IMR-90 (cell line): Measurements from ENCODE around the gene NADSYN1. TPM values are rescaled to one million over a fixed set of nuclear protein-coding genes. Genes with fewer than 3 reads are reported as not detected.

Experiments
- ATAC-seq: fragments of 200-7000 bp; cut with Tn5 transposase; 2 replicates; pipeline ENCODE4 v1.9.1; 2020; ENCODE audit warnings: low read depth, mild to moderate bottlenecking, moderate library complexity
- BruUV-seq: library from RNA; stranded (reverse); fragments of 400-500 nt; replicated peaks from 2 replicates; lab custom pipeline; 2021; lab: Mats Ljungman, UMichigan
- CTCF ChIA-PET: fragments of 300-600 bp; formaldehyde crosslinking; extraction: SDS; loops from one replicate; lab custom pipeline; 2021; ENCODE audit warnings: antibody characterized with exemption; lab: Yijun Ruan, JAX
- POLR2A ChIA-PET: fragments of 300-600 bp; sonication (Branson Sonifier 250); formaldehyde crosslinking; loops from one replicate; lab custom pipeline; 2022; ENCODE audit warnings: antibody characterized with exemption; ENCODE audit not compliant: unreplicated experiment; lab: Charles Lee
- DNase-seq: peaks from one replicate; pipeline ENCODE4 v3.0.0; 2013
- H2AFZ ChIP-seq: replicated peaks from 2 replicates; pipeline ENCODE3; 2013; ENCODE audit warnings: low read length, mild to moderate bottlenecking; ENCODE audit not compliant: poor library complexity
- H2AK5ac ChIP-seq: 2 replicates; pipeline ENCODE4 v1.6.1; 2013; ENCODE audit warnings: low read depth, low read length, inconsistent platforms
- H2AK9ac ChIP-seq: replicated peaks from 2 replicates; pipeline ENCODE3; 2013; ENCODE audit warnings: mild to moderate bottlenecking, low read depth, low read length, moderate library complexity; ENCODE audit not compliant: poor library complexity
- H2BK120ac ChIP-seq: 2 replicates; pipeline ENCODE4 v1.6.1; 2013; ENCODE audit warnings: low read depth, low read length, inconsistent platforms
- H2BK15ac ChIP-seq: 3 replicates; pipeline ENCODE4 v1.6.1; 2013; ENCODE audit warnings: low read depth, low read length, inconsistent platforms
- H2BK20ac ChIP-seq: 2 replicates; pipeline ENCODE4 v1.6.1; 2013; ENCODE audit warnings: low read depth, mild to moderate bottlenecking, inconsistent platforms, low read length, moderate library complexity
- H2BK5ac ChIP-seq: 2 replicates; pipeline ENCODE4 v1.6.1; 2013; ENCODE audit warnings: mild to moderate bottlenecking, low read depth, low read length, inconsistent platforms; ENCODE audit not compliant: poor library complexity, severe bottlenecking
- H3K14ac ChIP-seq: replicated peaks from 2 replicates; pipeline ENCODE4 v1.6.1; 2013; ENCODE audit warnings: low read depth, low read length, inconsistent platforms
- H3K18ac ChIP-seq: 2 replicates; pipeline ENCODE4 v1.6.1; 2013; ENCODE audit warnings: low read depth, low read length, control low read depth
- H3K23ac ChIP-seq: 2 replicates; pipeline ENCODE4 v1.6.1; 2013; ENCODE audit warnings: low read depth, low read length, inconsistent platforms
- H3K27ac ChIP-seq: 2 replicates; pipeline ENCODE4 v1.5.1; 2013; ENCODE audit warnings: mild to moderate bottlenecking, control low read depth, low read length; ENCODE audit not compliant: insufficient read depth
- H3K27me3 ChIP-seq: 2 replicates; pipeline ENCODE4 v1.6.1; 2013; ENCODE audit warnings: low read length; ENCODE audit not compliant: control insufficient read depth, insufficient read depth
- H3K36me3 ChIP-seq: 2 replicates; pipeline ENCODE4 v1.6.1; 2013; ENCODE audit warnings: low read length, mixed read lengths; ENCODE audit not compliant: control insufficient read depth, insufficient read depth
- H3K4ac ChIP-seq: 2 replicates; pipeline ENCODE4 v1.6.1; 2013; ENCODE audit warnings: low read depth, low read length, inconsistent platforms
- H3K4me1 ChIP-seq: 2 replicates; pipeline ENCODE4 v1.6.1; 2013; ENCODE audit warnings: low read length, mixed read lengths; ENCODE audit not compliant: control insufficient read depth, insufficient read depth
- H3K4me2 ChIP-seq: 2 replicates; pipeline ENCODE4 v1.6.1; 2013; ENCODE audit warnings: low read depth, mild to moderate bottlenecking, control low read depth, low read length, moderate library complexity
- H3K4me3 ChIP-seq: 2 replicates; pipeline ENCODE4 v1.5.1; 2013; ENCODE audit warnings: low read depth, mild to moderate bottlenecking, control low read depth, low read length, moderate library complexity; ENCODE audit not compliant: insufficient read depth
- H3K56ac ChIP-seq: 2 replicates; pipeline ENCODE4 v1.6.1; 2013; ENCODE audit warnings: low read length, inconsistent platforms; ENCODE audit not compliant: insufficient read depth; ENCODE audit errors: extremely low read depth
- H3K79me1 ChIP-seq, 2 experiments: 2 replicates each; pipeline ENCODE4 v1.6.1; 2013; ENCODE audit warnings: low read length in 2 of 2, inconsistent platforms in 1 of 2, low read depth in 1 of 2
- H3K9ac ChIP-seq: 2 replicates; pipeline ENCODE4 v1.6.1; 2013; ENCODE audit warnings: low read depth, low read length, control low read depth
- H3K9me1 ChIP-seq: 2 replicates; pipeline ENCODE4 v1.6.1; 2013; ENCODE audit warnings: low read length, inconsistent platforms; ENCODE audit not compliant: insufficient read depth
- H3K9me3 ChIP-seq: 2 replicates; pipeline ENCODE4 v1.6.1; 2013; ENCODE audit warnings: low read length; ENCODE audit not compliant: control insufficient read depth, insufficient read depth
- H4K20me1 ChIP-seq: 2 replicates; pipeline ENCODE4 v1.6.1; 2013; ENCODE audit warnings: low read length, inconsistent platforms; ENCODE audit not compliant: insufficient read depth
- H4K5ac ChIP-seq: 2 replicates; pipeline ENCODE4 v1.6.1; 2013; ENCODE audit warnings: mild to moderate bottlenecking, low read depth, low read length, control low read depth
- H4K8ac ChIP-seq, 2 experiments: 2 replicates each; pipeline ENCODE4 v1.6.1; 2013; ENCODE audit warnings: low read depth in 2 of 2, low read length in 2 of 2, control low read depth in 1 of 2, inconsistent platforms in 1 of 2
- H4K91ac ChIP-seq: 2 replicates; pipeline ENCODE4 v1.6.1; 2013; ENCODE audit warnings: low read depth, low read length, inconsistent platforms; ENCODE audit not compliant: insufficient read depth
- CEBPB ChIP-seq: IDR thresholded peaks from 2 replicates; pipeline ENCODE4 v1.6.1; 2012; ENCODE audit warnings: low read depth, low read length, improper control_type of control experiment
- MAZ ChIP-seq: IDR thresholded peaks from 2 replicates; pipeline ENCODE4 v1.6.1; 2012; ENCODE audit warnings: low read depth, mild to moderate bottlenecking, low read length, improper control_type of control experiment, moderate library complexity, borderline replicate concordance
- NFE2L2 ChIP-seq: fragments of 150-350 bp; IDR thresholded peaks from 2 replicates; pipeline ENCODE4 v1.6.1; 2016; ENCODE audit warnings: low read depth, mild to moderate bottlenecking, low read length
- RCOR1 ChIP-seq: IDR thresholded peaks from 2 replicates; pipeline ENCODE4 v1.6.1; 2012; ENCODE audit warnings: mild to moderate bottlenecking, low read length, improper control_type of control experiment; ENCODE audit not compliant: insufficient replicate concordance
- WGBS, 2 experiments: methylation state at CpG; one replicate each; pipeline versions ENCODE4 v1.1.5 to v1.1.7; 2013; ENCODE audit warnings: missing lambda C conversion rate in 2 of 2; ENCODE audit not compliant: insufficient read length in 1 of 2; ENCODE audit errors: extremely low coverage in 2 of 2; 5-methylcytosine and 5-hydroxymethylcytosine counted together
- dilution Hi-C: fragments of 300-500 bp; cut with HindIII; formaldehyde crosslinking; loops from one replicate; pipeline ENCODE4 v1.14.3; 2018; ENCODE audit warnings: low sequenced_read_pairs; ENCODE audit not compliant: unreplicated experiment
- in situ Hi-C: fragments of 300-500 bp; cut with MboI; formaldehyde crosslinking; loops from 3 replicates; pipeline ENCODE4 v1.14.3; 2019; ENCODE audit warnings: low sequenced_read_pairs, inconsistent platforms, mixed read lengths
- intact Hi-C: fragments of 100-400 bp; cut with micrococcal nuclease; formaldehyde crosslinking; loops from 2 replicates; pipeline ENCODE4 v1.10.0; 2022
- polyA plus RNA-seq, 3 experiments: library from polyadenylated mRNA; depleted of rRNA; stranded (reverse); fragments of >200 nt; gene quantifications; 2 replicates each; pipeline ENCODE4 v1.2.3, GENCODE V29; 2012; ENCODE audit warnings: low replicate concordance in 1 of 3
- total RNA-seq: library from RNA; depleted of rRNA; stranded (reverse); fragments of >200 nt; gene quantifications from 2 replicates; pipeline ENCODE4 v1.2.3, GENCODE V29; 2012
- TF ChIP-seq, protein P1 (sequence below): fragments of 150-350 bp; IDR thresholded peaks from 2 replicates; pipeline ENCODE4 v1.6.1; 2017; ENCODE audit warnings: mild to moderate bottlenecking, antibody characterized with exemption, low read length, low read depth
- TF ChIP-seq, protein P2 (sequence below): conservative IDR thresholded peaks from 2 replicates; pipeline ENCODE4 v1.5.1; 2012; ENCODE audit warnings: mild to moderate bottlenecking, low read depth, low read length, improper control_type of control experiment

NADSYN1 gene
- total and polyA plus RNA-seq, 2 of the 4 experiments (the other 2 are of a cell fraction), result 69.5 to 70.4 TPM

DNA sequence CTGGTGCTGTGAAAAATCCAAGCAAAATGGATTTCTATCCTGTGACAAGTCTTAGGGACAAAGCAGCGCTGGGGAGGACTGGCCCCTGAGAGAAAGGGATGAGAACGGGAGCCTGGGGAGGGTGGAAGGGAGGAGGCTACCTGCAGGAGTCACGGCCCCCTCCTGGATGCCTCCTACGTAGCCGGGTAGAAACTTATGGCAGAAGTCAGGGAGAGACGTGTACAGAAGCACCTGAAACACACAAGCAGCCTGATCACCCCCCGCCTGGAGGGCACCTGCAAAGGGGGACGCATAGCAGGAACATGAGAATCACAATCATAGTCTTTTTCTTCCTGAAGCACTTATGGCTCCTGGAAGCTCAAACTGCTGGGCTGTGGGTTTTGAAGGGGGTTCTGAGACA lies 10.9 kb upstream of the NADSYN1 start:
- WGBS, 2 experiments, result no CpG with 5 or more reads among the region's 8 CpGs
- Histone ChIP-seq H2BK20ac (no peak overlapping the region), H3K9me1 (0 out of 2 replicates have a peak, but pooled peaks cover 4% of the 10 kb centered on the region), H3K27me3 (no peaks in the 10 kb centered on the region), H2AFZ (no peak overlapping the region), H2AK5ac (no peak overlapping the region), H3K4me1 (no peaks in the 10 kb centered on the region), H3K9ac (no peak overlapping the region), H3K56ac (no peak overlapping the region), H2AK9ac (no peak overlapping the region), H3K14ac (no peak overlapping the region), H4K5ac (no peak overlapping the region), H3K4ac (no peak overlapping the region), H3K79me1 (no peaks in the 10 kb centered on the region), H3K9me3 (no peaks in the 10 kb centered on the region), H3K27ac (no peak overlapping the region), H2BK15ac (no peak overlapping the region), H3K18ac (no peak overlapping the region), H4K8ac (no peak overlapping the region), H3K4me3 (no peak overlapping the region), H4K91ac (no peak overlapping the region), H2BK120ac (no peak overlapping the region), H3K4me2 (no peak overlapping the region), H2BK5ac (no peak overlapping the region), H3K36me3 (peaks cover 29% of the 10 kb centered on the region), H3K23ac (no peak overlapping the region), H4K20me1 (no peaks in the 10 kb centered on the region; the same call in 1 of the 2 replicates)
- DNase-seq, result no peak
- dilution Hi-C loops (no loop called here), intact Hi-C loops (no loop called here), in situ Hi-C loops (no loop called here)
- no peak for TF ChIP-seq MAZ
- TF ChIP-seq NFE2L2, result no peak
- TF ChIP-seq, protein P1, sequence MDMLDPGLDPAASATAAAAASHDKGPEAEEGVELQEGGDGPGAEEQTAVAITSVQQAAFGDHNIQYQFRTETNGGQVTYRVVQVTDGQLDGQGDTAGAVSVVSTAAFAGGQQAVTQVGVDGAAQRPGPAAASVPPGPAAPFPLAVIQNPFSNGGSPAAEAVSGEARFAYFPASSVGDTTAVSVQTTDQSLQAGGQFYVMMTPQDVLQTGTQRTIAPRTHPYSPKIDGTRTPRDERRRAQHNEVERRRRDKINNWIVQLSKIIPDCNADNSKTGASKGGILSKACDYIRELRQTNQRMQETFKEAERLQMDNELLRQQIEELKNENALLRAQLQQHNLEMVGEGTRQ, result no peak
- no peak for TF ChIP-seq RCOR1
- no peak for TF ChIP-seq CEBPB
- TF ChIP-seq, protein P2, sequence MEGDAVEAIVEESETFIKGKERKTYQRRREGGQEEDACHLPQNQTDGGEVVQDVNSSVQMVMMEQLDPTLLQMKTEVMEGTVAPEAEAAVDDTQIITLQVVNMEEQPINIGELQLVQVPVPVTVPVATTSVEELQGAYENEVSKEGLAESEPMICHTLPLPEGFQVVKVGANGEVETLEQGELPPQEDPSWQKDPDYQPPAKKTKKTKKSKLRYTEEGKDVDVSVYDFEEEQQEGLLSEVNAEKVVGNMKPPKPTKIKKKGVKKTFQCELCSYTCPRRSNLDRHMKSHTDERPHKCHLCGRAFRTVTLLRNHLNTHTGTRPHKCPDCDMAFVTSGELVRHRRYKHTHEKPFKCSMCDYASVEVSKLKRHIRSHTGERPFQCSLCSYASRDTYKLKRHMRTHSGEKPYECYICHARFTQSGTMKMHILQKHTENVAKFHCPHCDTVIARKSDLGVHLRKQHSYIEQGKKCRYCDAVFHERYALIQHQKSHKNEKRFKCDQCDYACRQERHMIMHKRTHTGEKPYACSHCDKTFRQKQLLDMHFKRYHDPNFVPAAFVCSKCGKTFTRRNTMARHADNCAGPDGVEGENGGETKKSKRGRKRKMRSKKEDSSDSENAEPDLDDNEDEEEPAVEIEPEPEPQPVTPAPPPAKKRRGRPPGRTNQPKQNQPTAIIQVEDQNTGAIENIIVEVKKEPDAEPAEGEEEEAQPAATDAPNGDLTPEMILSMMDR, result no peak
- POLR2A ChIA-PET, result no interaction called here
- no TSS peak for BruUV-seq
- CTCF ChIA-PET, result no interaction called here
- ATAC-seq, result no peak
